ENCODE data around the gene COL26A1.
A peak's percentile ranks its signal among the peaks of the same experiment; 100 is the strongest.

Gene COL26A1

GRCh38 chr7:101536668-101537067 lies 174.0 kb downstream of the COL26A1 start (continued):
- no peak for TF ChIP-seq ZNF449 (tag by site-specific recombination; IDR thresholded peaks at IDR 0.05)
- TF ChIP-seq ZNF768 (tag by site-specific recombination; IDR thresholded peaks at IDR 0.05), result no peak
- TF ChIP-seq ZBTB21 (tag by site-specific recombination; IDR thresholded peaks at IDR 0.05), result no peak
- TF ChIP-seq ZFP69B (tag by site-specific recombination; IDR thresholded peaks at IDR 0.05), result no peak
- no peak for TF ChIP-seq ZSCAN30 (tag by site-specific recombination; IDR thresholded peaks at IDR 0.05)
- TF ChIP-seq ZNF146 (tag by site-specific recombination; IDR thresholded peaks at IDR 0.05), result no peak
- TF ChIP-seq ZSCAN5A (tag by site-specific recombination; IDR thresholded peaks at IDR 0.05), result peak; percentile 38; the same call in 1 of the 2 replicates
- no peak for TF ChIP-seq ZNF426 (tag by site-specific recombination; IDR thresholded peaks at IDR 0.05)
- no peak for TF ChIP-seq ZNF677 (tag by site-specific recombination; IDR thresholded peaks at IDR 0.05)
- TF ChIP-seq KLF7 (tag by site-specific recombination; IDR thresholded peaks at IDR 0.05; ENCODE audit: borderline replicate concordance), result no peak
- TF ChIP-seq ZNF391 (tag by site-specific recombination; IDR thresholded peaks at IDR 0.05; ENCODE audit: borderline replicate concordance, low read depth), result no peak
- no peak for TF ChIP-seq ZNF560 (tag by site-specific recombination; IDR thresholded peaks at IDR 0.05; ENCODE audit: borderline replicate concordance)

- CTCF ChIA-PET, result interaction anchor here (0.5 to 1.4 kb wide), 6 partner anchors 13 to 574 kb away, joined by 3 to 5 read pairs (median 3); no protein-coding TSS in a partner anchor
- no peaks in the 10 kb centered on the region; the same call in 1 of the 2 replicates for H3K4me1 ChIP-seq (ENCODE audit: control insufficient read depth, insufficient read depth, low read length)
- no peak overlapping the region for H3K4me3 ChIP-seq (ENCODE audit: low read depth, low read length)
- POLR2A ChIA-PET, result no interaction called here
- H3K9me3 ChIP-seq (ENCODE audit: control insufficient read depth, insufficient read depth, low read depth, low read length), result no peaks in the 10 kb centered on the region
- TF ChIP-seq ZNF16 (tag by site-specific recombination; IDR thresholded peaks at IDR 0.05; ENCODE audit: low read depth) (no peak), HIC1 (tag by site-specific recombination; IDR thresholded peaks at IDR 0.05) (peak; percentile 23; the same call in 1 of the 2 replicates), ATF2 (tag by site-specific recombination; IDR thresholded peaks at IDR 0.05; ENCODE audit: low read depth) (peak; percentile 61), KLF9 (tag by site-specific recombination; IDR thresholded peaks at IDR 0.05; ENCODE audit: low read depth) (no peak), ZNF571 (tag by site-specific recombination; IDR thresholded peaks at IDR 0.05) (no peak)
- no peak overlapping the region for H3K27ac ChIP-seq (ENCODE audit: extremely low read depth, low read depth, low read length)
- no peaks in the 10 kb centered on the region for H3K36me3 ChIP-seq (ENCODE audit: control insufficient read depth in 2 of 2, insufficient read depth in 1 of 2, low read length in 2 of 2)
These were observed 174.5 kb downstream of the COL26A1 start for GRCh38 chr7:101537205-101537604.
